H9 (cell line): ENCODE results near the gene TSPO2. TPM values are rescaled to one million over a fixed set of nuclear protein-coding genes. Genes with fewer than 3 reads are reported as not detected.

ENCODE experiments used
- DNase-seq: peaks from one replicate; pipeline ENCODE4 v3.0.0-alpha.2; 2017
- H2AFZ ChIP-seq: one replicate; pipeline ENCODE4 v1.6.1; 2013; ENCODE audit warnings: mild to moderate bottlenecking, low read length, control low read depth, moderate library complexity
- H2AK5ac ChIP-seq: 2 replicates; pipeline ENCODE4 v1.6.1; 2013; ENCODE audit warnings: low read length, control low read depth, mixed read lengths; ENCODE audit not compliant: insufficient read length
- H2BK120ac ChIP-seq: one replicate; pipeline ENCODE4 v1.6.1; 2013; ENCODE audit warnings: low read depth, mild to moderate bottlenecking, low read length, control low read depth, inconsistent platforms; ENCODE audit not compliant: poor library complexity, severe bottlenecking
- H2BK12ac ChIP-seq: 2 replicates; pipeline ENCODE4 v1.6.1; 2013; ENCODE audit warnings: low read length, control low read depth, mixed read lengths, low read depth; ENCODE audit not compliant: insufficient read length
- H2BK15ac ChIP-seq: 2 replicates; pipeline ENCODE4 v1.6.1; 2013; ENCODE audit warnings: low read depth, low read length, control low read depth
- H2BK20ac ChIP-seq: one replicate; pipeline ENCODE4 v1.6.1; 2013; ENCODE audit warnings: low read depth, mild to moderate bottlenecking, low read length, control low read depth, inconsistent platforms; ENCODE audit not compliant: poor library complexity, severe bottlenecking
- H2BK5ac ChIP-seq: 2 replicates; pipeline ENCODE4 v1.6.1; 2013; ENCODE audit warnings: low read length, control low read depth, mixed read lengths; ENCODE audit not compliant: insufficient read length
- H3K14ac ChIP-seq: 2 replicates; pipeline ENCODE4 v1.6.1; 2013; ENCODE audit warnings: low read length, control low read depth; ENCODE audit not compliant: insufficient read depth
- H3K18ac ChIP-seq: 2 replicates; pipeline ENCODE4 v1.6.1; 2013; ENCODE audit warnings: low read depth, mild to moderate bottlenecking, mixed read lengths, low read length, control low read depth; ENCODE audit not compliant: insufficient read length
- H3K23ac ChIP-seq: 2 replicates; pipeline ENCODE4 v1.6.1; 2013; ENCODE audit warnings: low read length, control low read depth, mixed read lengths, low read depth; ENCODE audit not compliant: insufficient read length
- H3K23me2 ChIP-seq: 2 replicates; pipeline ENCODE4 v1.6.1; 2013; ENCODE audit warnings: low read depth, mild to moderate bottlenecking, mixed read lengths, low read length, control low read depth; ENCODE audit not compliant: insufficient read length, poor library complexity, severe bottlenecking
- H3K27ac ChIP-seq: 2 replicates; pipeline ENCODE4 v1.5.1; 2013; ENCODE audit warnings: low read length, control low read depth, mixed read lengths, low read depth; ENCODE audit not compliant: insufficient read length
- H3K27me3 ChIP-seq: 2 replicates; pipeline ENCODE4 v1.6.1; 2013; ENCODE audit warnings: low read length, control low read depth, inconsistent platforms; ENCODE audit not compliant: insufficient read depth
- H3K4ac ChIP-seq: 2 replicates; pipeline ENCODE4 v1.6.1; 2013; ENCODE audit warnings: low read depth, mild to moderate bottlenecking, control low read depth, inconsistent platforms, low read length, moderate library complexity
- H3K4me1 ChIP-seq: 2 replicates; pipeline ENCODE4 v1.6.1; 2013; ENCODE audit warnings: low read length, control low read depth, inconsistent platforms; ENCODE audit not compliant: insufficient read depth
- H3K4me2 ChIP-seq: 2 replicates; pipeline ENCODE4 v1.6.1; 2013; ENCODE audit warnings: low read length, control low read depth, mixed read lengths; ENCODE audit not compliant: insufficient read length, insufficient read depth
- H3K56ac ChIP-seq: 2 replicates; pipeline ENCODE4 v1.6.1; 2013; ENCODE audit warnings: low read depth, mild to moderate bottlenecking, mixed read lengths, low read length, control low read depth; ENCODE audit not compliant: insufficient read length
- H3K79me1 ChIP-seq: 2 replicates; pipeline ENCODE4 v1.6.1; 2013; ENCODE audit warnings: low read depth, mild to moderate bottlenecking, moderate library complexity, low read length, control low read depth, inconsistent platforms; ENCODE audit not compliant: insufficient read depth, poor library complexity, severe bottlenecking
- H3K79me2 ChIP-seq: 2 replicates; pipeline ENCODE4 v1.6.1; 2013; ENCODE audit warnings: low read length, control low read depth, inconsistent platforms; ENCODE audit not compliant: insufficient read depth
- H3K9ac ChIP-seq: 2 replicates; pipeline ENCODE4 v1.6.1; 2013; ENCODE audit warnings: low read length, control low read depth, mixed read lengths; ENCODE audit not compliant: insufficient read length; ENCODE audit errors: extremely low read depth
- H3K9me3 ChIP-seq: one replicate; pipeline ENCODE4 v1.6.1; 2013; ENCODE audit warnings: low read depth, low read length, inconsistent platforms; ENCODE audit not compliant: control insufficient read depth
- H3T11ph ChIP-seq: one replicate; pipeline ENCODE4 v1.6.1; 2013; ENCODE audit warnings: mild to moderate bottlenecking, low read length, control low read depth, inconsistent platforms
- H4K20me1 ChIP-seq: one replicate; pipeline ENCODE4 v1.6.1; 2013; ENCODE audit not compliant: control insufficient read depth, insufficient read length, insufficient read depth
- H4K5ac ChIP-seq: 2 replicates; pipeline ENCODE4 v1.6.1; 2013; ENCODE audit warnings: low read depth, mild to moderate bottlenecking, mixed read lengths, low read length, control low read depth; ENCODE audit not compliant: insufficient read length
- H4K8ac ChIP-seq: replicated peaks from 2 replicates; pipeline ENCODE4 v1.6.1; 2013; ENCODE audit warnings: low read length, control low read depth, mixed read lengths, low read depth; ENCODE audit not compliant: insufficient read length
- H4K91ac ChIP-seq: 2 replicates; pipeline ENCODE4 v1.6.1; 2013; ENCODE audit warnings: low read depth, mild to moderate bottlenecking, moderate library complexity, mixed read lengths, low read length, control low read depth; ENCODE audit not compliant: insufficient read length
- H3K27ac Mint-ChIP-seq, 3 experiments: 2 replicates in 2 of 3; 3 replicates in 1 of 3; pipeline ENCODE4 v1.8.0; 2020 to 2021; ENCODE audit warnings: mixed read lengths in 3 of 3, mild to moderate bottlenecking in 1 of 3, moderate library complexity in 1 of 3
- H3K27me3 Mint-ChIP-seq: 2 replicates; pipeline ENCODE4 v1.8.0; 2021; ENCODE audit warnings: low read depth, mild to moderate bottlenecking, moderate library complexity, mixed read lengths
- H3K36me3 Mint-ChIP-seq, 3 experiments: 2 replicates in 2 of 3; 3 replicates in 1 of 3; pipeline ENCODE4 v1.8.0; 2020 to 2021; ENCODE audit warnings: low read depth in 3 of 3, mixed read lengths in 3 of 3; ENCODE audit not compliant: insufficient read depth in 1 of 3
- H3K4me1 Mint-ChIP-seq, 2 experiments: 2 replicates each; pipeline ENCODE4 v1.8.0; 2020; ENCODE audit warnings: mixed read lengths in 2 of 2
- H3K4me3 Mint-ChIP-seq, 2 experiments: 2 replicates in 1 of 2; 3 replicates in 1 of 2; pipeline ENCODE4 v1.8.0; 2020 to 2021; ENCODE audit warnings: mild to moderate bottlenecking in 2 of 2, mixed read lengths in 2 of 2, moderate library complexity in 1 of 2
- H3K9me3 Mint-ChIP-seq, 2 experiments: 2 replicates in 1 of 2; 3 replicates in 1 of 2; pipeline ENCODE4 v1.8.0; 2020; ENCODE audit warnings: mild to moderate bottlenecking in 2 of 2, mixed read lengths in 2 of 2, moderate library complexity in 1 of 2
- CTCF ChIP-seq: fragments of 200-600 bp; sonication (generic); conservative IDR thresholded peaks from 3 replicates; pipeline ENCODE4 v1.8.0; 2021; ENCODE audit warnings: antibody characterized with exemption, mild to moderate bottlenecking
- WGBS: extraction: QIAGEN DNeasy Blood & Tissue Kit; methylation state at CpG from one replicate; pipeline ENCODE4 v1.1.7; 2013; ENCODE audit warnings: missing lambda C conversion rate, low lambda C conversion rate, mixed read lengths; ENCODE audit not compliant: insufficient read length; ENCODE audit errors: extremely low coverage; 5-methylcytosine and 5-hydroxymethylcytosine counted together
- total RNA-seq: library from RNA; stranded (reverse); gene quantifications from 2 replicates; pipeline ENCODE4 v1.2.1, GENCODE V29; 2021

The TSPO2 gene
- total RNA-seq, 1 experiment from 2014 or later = not detected

GRCh38 chr6:41002168-41002567, 40.1 kb upstream of the TSPO2 start:
- Histone ChIP-seq H3K9me3 (no peaks in the 10 kb centered on the region), H2AFZ (no peak overlapping the region), H4K5ac (no peak overlapping the region), H2BK5ac (no peak overlapping the region), H3K27me3 (no peaks in the 10 kb centered on the region), H2BK20ac (no peak overlapping the region), H3K9ac (no peak overlapping the region), H3K4me1 (peaks cover 10% of the 10 kb centered on the region; the same call in 1 of the 2 replicates), H3T11ph (no peak overlapping the region), H3K23me2 (no peaks in the 10 kb centered on the region), H4K8ac (no peak overlapping the region), H4K91ac (no peak overlapping the region), H3K27ac (no peak overlapping the region), H3K4ac (no peak overlapping the region), H3K79me2 (no peaks in the 10 kb centered on the region), H3K79me1 (no peaks in the 10 kb centered on the region), H3K23ac (no peak overlapping the region), H3K4me2 (no peak overlapping the region), H3K14ac (no peak overlapping the region), H2BK15ac (no peak overlapping the region), H2AK5ac (no peak overlapping the region), H3K18ac (no peak overlapping the region), H4K20me1 (no peaks in the 10 kb centered on the region), H3K56ac (no peak overlapping the region), H2BK120ac (no peak overlapping the region), H2BK12ac (no peak overlapping the region)
- no peaks in the 10 kb centered on the region for H3K9me3 Mint-ChIP-seq
- no peak for TF ChIP-seq CTCF
- no peak for DNase-seq
- no CpG with 5 or more reads among the region's 3 CpGs for WGBS
- H3K36me3 Mint-ChIP-seq = no peaks in the 10 kb centered on the region
- peaks cover 38 to 46% of the 10 kb centered on the region in 2 experiments for H3K4me1 Mint-ChIP-seq
- no peak overlapping the region for H3K4me3 Mint-ChIP-seq
- H3K27me3 Mint-ChIP-seq = peaks cover 14% of the 10 kb centered on the region
- no peak overlapping the region for H3K27ac Mint-ChIP-seq
